Esophagus (tissue), 2 donors: ENCODE measurements around the gene IGSF11. TPM values are rescaled to one million over a fixed set of nuclear protein-coding genes. Genes with fewer than 3 reads are reported as not detected.

Experiments
- H3K27ac ChIP-seq, 2 donors: one replicate each; pipeline ENCODE4 v1.5.1; 2013; ENCODE audit warnings: low read depth in 2 of 2, mild to moderate bottlenecking in 2 of 2, inconsistent platforms in 1 of 2, low read length in 1 of 2, moderate library complexity in 1 of 2
- H3K27me3 ChIP-seq, 2 donors: one replicate each; pipeline ENCODE4 v1.6.1; 2013; ENCODE audit warnings: low read length in 2 of 2, control low read depth in 1 of 2, mild to moderate bottlenecking in 1 of 2; ENCODE audit not compliant: insufficient read depth in 2 of 2, control insufficient read depth in 1 of 2
- H3K36me3 ChIP-seq, 2 donors: one replicate each; pipeline ENCODE4 v1.6.1; 2013; ENCODE audit warnings: low read length in 1 of 2; ENCODE audit not compliant: control insufficient read depth in 2 of 2, insufficient read depth in 2 of 2
- H3K4me1 ChIP-seq, 2 donors: one replicate each; pipeline ENCODE4 v1.6.1; 2013; ENCODE audit warnings: low read length in 1 of 2; ENCODE audit not compliant: control insufficient read depth in 2 of 2, insufficient read depth in 2 of 2
- H3K4me3 ChIP-seq, 2 donors: one replicate each; pipeline ENCODE4 v1.5.1; 2013; ENCODE audit warnings: low read length in 2 of 2, mild to moderate bottlenecking in 2 of 2, low read depth in 1 of 2, moderate library complexity in 1 of 2
- H3K9me3 ChIP-seq, 2 donors: one replicate each; pipeline ENCODE4 v1.6.1; 2013; ENCODE audit warnings: mild to moderate bottlenecking in 2 of 2, low read depth in 1 of 2, low read length in 1 of 2, moderate library complexity in 1 of 2; ENCODE audit not compliant: control insufficient read depth in 2 of 2, insufficient read depth in 1 of 2
- WGBS, 2 donors: extraction: QIAGEN DNeasy Blood & Tissue Kit; methylation state at CpG; one replicate each; pipeline ENCODE4 v1.1.7; 2013; 5-methylcytosine and 5-hydroxymethylcytosine counted together
- polyA plus RNA-seq, 2 donors: library from polyadenylated mRNA; stranded (reverse); fragments of 200-250 nt; gene quantifications; one replicate each; pipeline ENCODE4 v1.2.3, GENCODE V29; 2013
- donor health status: healthy with polysubstance abuse.
- donor health status: Bipolar disorder and iron deficiency.

Gene IGSF11
- polyA plus RNA-seq, 2 donors: 0.67 to 0.95 TPM

DNA sequence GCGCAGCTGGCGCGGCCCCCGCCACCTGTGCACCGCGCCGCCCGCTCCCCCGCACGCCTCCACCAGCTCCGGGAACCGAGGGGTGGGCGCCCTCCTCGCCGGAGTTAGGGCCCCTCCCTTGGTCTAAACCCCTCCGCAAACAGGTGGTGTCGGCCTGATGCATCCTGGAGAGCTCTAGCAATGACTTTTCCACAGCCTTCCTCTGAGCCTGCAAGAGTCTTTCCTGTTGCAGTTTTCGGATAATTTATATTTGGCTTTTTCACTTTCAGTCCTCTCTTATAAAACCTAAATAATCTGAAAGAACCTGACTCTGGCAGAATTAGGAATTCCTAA, 334 bp upstream of the IGSF11 start:
- Histone ChIP-seq H3K27me3 (peaks cover 0 to 4% of the 10 kb centered on the region in 2 donors), H3K9me3 (no peaks in the 10 kb centered on the region), H3K27ac (no peak overlapping the region), H3K36me3 (no peaks in the 10 kb centered on the region), H3K4me1 (peaks cover 0 to 3% of the 10 kb centered on the region in 2 donors), H3K4me3 (peak overlapping the region; percentile 82 to 91)
- WGBS, 2 donors: 1 to 2% methylated on average over 18 of the region's 18 CpGs

DNA sequence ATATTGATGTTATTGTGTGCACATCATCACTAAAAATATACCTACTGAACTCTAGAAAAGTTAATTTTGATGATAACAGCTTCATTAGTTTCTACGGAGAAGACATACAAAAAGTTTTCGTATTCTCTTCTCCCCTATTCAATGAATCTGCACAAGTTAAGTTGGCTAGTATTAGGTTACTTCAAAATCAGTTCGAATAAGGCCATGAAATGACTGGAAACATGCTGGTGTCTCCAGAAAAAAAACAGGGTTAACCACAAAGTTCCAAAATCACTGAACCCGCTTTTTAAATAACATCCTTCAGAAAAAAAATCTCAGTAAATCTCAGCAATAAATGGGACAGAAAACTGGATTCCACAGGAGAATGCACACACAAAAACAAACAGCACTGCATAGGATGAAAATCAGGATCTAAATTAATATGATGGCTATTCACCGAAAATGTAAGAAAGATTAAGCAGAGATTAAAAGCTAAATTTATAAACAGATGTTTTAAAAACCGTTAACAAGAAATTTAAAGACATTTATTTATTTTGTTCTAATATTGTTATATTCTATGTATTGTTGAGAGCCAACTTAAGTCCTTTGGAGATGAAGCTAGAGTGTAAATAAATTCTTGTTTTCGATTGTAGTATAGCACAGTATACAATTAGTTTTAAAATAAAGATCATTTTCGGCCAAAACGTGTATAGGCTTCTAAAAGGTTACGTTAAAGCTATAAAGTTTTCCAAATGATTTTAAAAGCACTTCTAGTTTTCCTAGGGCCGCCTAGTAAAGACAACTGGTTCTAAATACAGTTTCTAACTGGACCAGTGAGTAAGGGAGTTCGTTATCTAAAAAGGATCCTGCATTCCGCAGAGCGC, 1.0 kb downstream of the IGSF11 start:
- peaks cover 0 to 3% of the 10 kb centered on the region in 2 donors for H3K4me1 ChIP-seq
- peak overlapping the region; percentile 4 to 38 for H3K27ac ChIP-seq
- H3K27me3 ChIP-seq: peaks cover 0 to 4% of the 10 kb centered on the region in 2 donors
- WGBS, 2 donors: 37 to 46% methylated on average over 14 of the region's 14 CpGs
- no peaks in the 10 kb centered on the region for H3K36me3 ChIP-seq
- H3K4me3 ChIP-seq: peak overlapping the region; percentile 82 to 91
- H3K9me3 ChIP-seq: no peaks in the 10 kb centered on the region

DNA sequence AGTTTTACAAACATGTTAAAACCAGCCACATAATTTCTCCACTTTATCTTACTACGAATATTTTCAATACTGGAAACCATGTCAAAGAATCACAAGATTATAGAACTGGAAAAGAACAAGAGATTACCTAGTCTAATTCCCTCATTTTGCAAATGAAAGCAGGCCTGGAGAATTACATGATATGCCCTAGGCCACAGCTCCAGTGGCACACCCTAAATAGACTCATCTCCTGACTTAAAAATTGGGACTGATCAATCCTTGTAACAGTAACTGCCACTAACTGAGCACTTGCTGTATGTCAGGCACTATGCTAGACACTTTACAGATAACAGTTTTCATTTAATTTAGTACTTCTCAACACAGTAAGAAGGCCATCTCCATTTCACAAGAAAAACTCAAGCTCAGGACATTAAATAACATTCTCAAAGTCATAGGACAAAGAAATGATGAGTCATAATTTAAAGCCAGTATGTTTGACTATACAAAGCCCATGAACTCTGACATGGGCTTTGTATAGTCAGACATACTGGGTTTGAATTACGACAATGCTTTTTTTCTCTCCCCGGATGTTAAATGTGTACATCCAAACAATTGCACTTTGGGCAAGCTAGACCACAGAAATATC, 9.4 kb downstream of the IGSF11 start:
- 64 to 78% methylated on average over 3 of the region's 3 CpGs for WGBS, 2 donors
- H3K27ac ChIP-seq: no peak overlapping the region
- no peaks in the 10 kb centered on the region for H3K9me3 ChIP-seq
- H3K27me3 ChIP-seq: no peaks in the 10 kb centered on the region
- H3K4me3 ChIP-seq: no peak overlapping the region
- H3K36me3 ChIP-seq: no peaks in the 10 kb centered on the region
- H3K4me1 ChIP-seq: no peaks in the 10 kb centered on the region

DNA sequence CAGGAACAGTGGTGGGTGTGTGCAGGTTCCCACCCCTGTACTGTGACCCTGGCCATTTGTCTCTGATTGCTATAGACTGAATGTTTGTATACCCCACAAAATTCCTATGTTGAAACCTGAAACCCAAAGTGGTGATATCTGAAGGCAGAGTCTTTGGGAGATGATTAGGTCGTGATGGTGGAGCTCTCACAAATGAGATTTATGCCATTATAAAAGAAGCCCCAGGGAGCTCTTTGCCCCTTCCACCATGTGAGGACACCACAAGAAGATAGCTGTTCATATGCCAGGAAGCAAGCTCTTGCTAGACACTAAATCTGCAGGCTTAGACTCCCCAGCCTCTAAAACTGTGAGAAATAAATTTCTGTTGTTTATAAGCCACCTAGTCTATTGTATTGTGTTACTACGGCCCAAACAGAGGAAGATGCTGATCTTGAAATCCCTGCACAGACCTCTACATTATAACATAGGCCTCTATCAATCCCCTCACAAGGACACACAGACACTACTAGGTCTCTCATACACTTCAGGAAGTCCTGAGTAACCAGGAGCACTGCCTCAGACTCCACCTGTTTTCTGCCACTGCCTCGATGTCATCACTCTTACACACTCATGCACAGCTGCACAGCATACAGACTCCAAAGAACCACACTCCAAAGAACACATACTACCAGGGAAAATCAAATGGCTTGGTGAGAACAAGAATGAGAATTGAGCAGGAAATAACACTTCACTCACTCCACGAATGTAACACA, 14.7 kb downstream of the IGSF11 start:
- Histone ChIP-seq H3K27ac (no peak overlapping the region), H3K4me1 (no peaks in the 10 kb centered on the region), H3K9me3 (no peaks in the 10 kb centered on the region), H3K36me3 (no peaks in the 10 kb centered on the region), H3K4me3 (no peak overlapping the region), H3K27me3 (no peaks in the 10 kb centered on the region)
- 33 to 35% methylated on average over 4 of the region's 4 CpGs for WGBS, 2 donors

DNA sequence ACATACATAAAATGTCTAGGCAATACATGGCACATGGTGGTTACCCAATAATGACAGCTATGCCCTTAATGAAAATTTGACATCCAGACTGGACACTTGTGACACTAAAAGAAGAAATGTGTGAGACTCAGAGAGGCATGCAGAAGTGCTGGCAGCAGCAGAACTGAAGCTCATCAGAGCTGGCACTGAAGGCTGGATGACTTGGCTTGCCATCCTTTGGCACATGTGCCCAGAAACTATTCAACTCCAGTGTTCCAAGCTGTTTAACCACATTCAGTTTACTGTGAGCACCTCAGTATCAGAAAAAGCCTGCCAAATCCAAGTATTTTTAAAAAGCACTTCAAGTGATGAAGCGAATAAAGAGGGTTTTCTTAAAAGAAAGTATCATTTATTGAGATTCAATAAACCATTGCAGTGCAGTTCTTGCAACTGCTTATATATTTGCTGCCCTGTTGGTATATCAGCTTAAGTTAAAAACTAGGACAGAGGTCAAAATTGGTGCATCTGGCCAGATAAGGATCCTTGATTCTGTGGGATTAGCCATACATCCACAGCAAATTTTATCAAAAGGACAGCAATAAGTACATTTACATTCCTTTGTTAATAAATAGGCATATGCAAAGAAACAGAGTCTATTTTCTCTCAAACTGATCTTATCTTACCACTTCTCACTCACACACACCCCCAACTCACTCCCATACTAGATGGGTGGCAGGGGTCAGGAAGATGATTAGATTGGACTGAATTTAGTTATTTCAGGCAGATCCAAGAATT, 15.8 kb downstream of the IGSF11 start:
- no peaks in the 10 kb centered on the region for H3K36me3 ChIP-seq
- no peaks in the 10 kb centered on the region for H3K9me3 ChIP-seq
- no peak overlapping the region for H3K4me3 ChIP-seq
- no peaks in the 10 kb centered on the region for H3K27me3 ChIP-seq
- no peaks in the 10 kb centered on the region for H3K4me1 ChIP-seq
- 53 to 71% methylated on average over 1 of the region's 1 CpG for WGBS, 2 donors
- no peak overlapping the region for H3K27ac ChIP-seq

DNA sequence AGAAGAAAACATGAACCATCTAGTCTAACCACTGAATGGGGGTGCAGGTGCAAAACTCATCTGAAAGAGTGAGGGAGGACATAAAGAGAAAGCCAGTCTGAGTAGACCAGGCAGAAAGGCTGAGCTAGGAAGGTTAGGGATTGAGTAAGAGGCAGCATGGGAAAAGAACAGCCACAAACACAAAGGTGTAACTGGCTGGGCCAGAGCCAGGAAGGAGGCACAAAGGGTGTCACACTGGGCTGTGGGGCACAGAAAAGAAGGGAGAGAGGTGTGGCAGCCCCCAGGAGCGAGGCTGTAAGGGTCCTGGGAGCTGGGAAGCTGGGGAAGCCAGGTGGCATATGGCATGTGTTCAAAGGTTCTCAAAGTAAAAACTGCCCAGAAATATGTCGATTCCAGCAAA, 18.7 kb downstream of the IGSF11 start:
- Histone ChIP-seq H3K27me3 (no peaks in the 10 kb centered on the region), H3K36me3 (no peaks in the 10 kb centered on the region), H3K27ac (no peak overlapping the region), H3K4me1 (no peaks in the 10 kb centered on the region), H3K9me3 (no peaks in the 10 kb centered on the region), H3K4me3 (no peak overlapping the region)
- 63 to 65% methylated on average over 2 of the region's 2 CpGs for WGBS, 2 donors

DNA sequence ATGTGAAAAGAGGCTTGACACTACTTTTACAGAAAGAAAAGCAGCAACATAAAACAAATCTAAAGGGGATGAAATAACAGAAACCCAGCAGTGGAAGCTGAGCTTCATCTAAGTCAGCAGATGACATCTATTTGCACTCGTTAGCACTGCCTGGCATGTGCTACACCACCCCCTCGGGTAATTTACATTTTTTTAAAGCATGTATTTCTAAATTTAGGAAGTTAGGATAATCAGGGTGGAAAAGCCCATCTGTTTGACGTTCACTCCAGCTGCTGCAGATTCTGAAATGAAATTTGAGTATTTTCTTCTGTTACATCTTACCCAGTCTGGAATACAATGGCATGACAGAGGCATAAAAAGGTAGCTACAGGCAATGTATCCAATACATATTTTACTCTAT, 20.7 kb downstream of the IGSF11 start:
- H3K27me3 ChIP-seq: no peaks in the 10 kb centered on the region
- WGBS, 2 donors: 32 to 48% methylated on average over 3 of the region's 3 CpGs
- no peaks in the 10 kb centered on the region for H3K36me3 ChIP-seq
- H3K27ac ChIP-seq: no peak overlapping the region
- H3K4me1 ChIP-seq: no peaks in the 10 kb centered on the region
- no peak overlapping the region for H3K4me3 ChIP-seq
- no peaks in the 10 kb centered on the region for H3K9me3 ChIP-seq

DNA sequence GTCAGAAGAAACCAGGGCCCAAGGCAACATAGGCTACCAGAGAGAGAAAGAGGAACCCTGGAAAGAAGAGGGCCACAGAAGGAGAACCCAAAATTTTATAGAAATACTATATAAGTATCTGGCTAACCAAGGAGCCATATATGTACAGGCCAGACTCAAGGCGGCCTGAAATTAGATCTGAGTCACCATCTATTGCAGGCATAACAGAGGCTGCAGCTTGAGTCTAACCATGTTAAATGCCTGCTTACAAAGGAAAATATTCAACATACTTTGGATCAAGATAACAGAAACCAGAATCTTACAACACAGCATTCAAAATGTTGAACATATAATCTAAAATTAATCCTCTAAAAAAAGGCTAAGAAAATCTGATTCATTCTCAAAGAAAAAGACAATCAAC, 23.1 kb downstream of the IGSF11 start:
- Histone ChIP-seq H3K36me3 (no peaks in the 10 kb centered on the region), H3K27ac (no peak overlapping the region), H3K27me3 (no peaks in the 10 kb centered on the region), H3K4me1 (no peaks in the 10 kb centered on the region), H3K9me3 (no peaks in the 10 kb centered on the region), H3K4me3 (no peak overlapping the region)
- WGBS, 2 donors: 83 to 89% methylated on average over 1 of the region's 1 CpG

DNA sequence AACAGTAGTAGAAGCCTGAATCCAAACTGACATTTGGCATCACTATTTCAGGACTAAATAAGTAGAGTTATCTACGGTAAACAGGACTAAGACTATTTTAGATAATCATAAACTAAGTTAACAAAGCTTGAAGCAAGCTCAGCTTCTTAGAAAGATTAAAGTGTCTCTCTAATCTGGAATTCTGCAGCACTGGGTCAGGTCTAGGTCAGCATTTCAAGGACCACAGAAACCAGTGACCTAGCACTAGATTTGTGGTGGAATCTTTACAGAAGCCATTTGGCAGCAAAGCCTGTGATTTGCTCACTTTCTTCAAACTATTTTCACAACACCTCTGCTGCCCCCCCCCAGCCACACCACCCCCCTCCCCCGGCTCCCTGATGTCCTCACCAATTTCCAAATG, 37.5 kb downstream of the IGSF11 start:
- H3K36me3 ChIP-seq: no peaks in the 10 kb centered on the region
- H3K27me3 ChIP-seq: no peaks in the 10 kb centered on the region
- no peaks in the 10 kb centered on the region for H3K4me1 ChIP-seq
- no peak overlapping the region for H3K27ac ChIP-seq
- H3K4me3 ChIP-seq: no peak overlapping the region
- 64 to 69% methylated on average over 2 of the region's 2 CpGs for WGBS, 2 donors
- no peaks in the 10 kb centered on the region for H3K9me3 ChIP-seq
